ENCODE data around the gene KLHDC4.

The KLHDC4 gene

DNA sequence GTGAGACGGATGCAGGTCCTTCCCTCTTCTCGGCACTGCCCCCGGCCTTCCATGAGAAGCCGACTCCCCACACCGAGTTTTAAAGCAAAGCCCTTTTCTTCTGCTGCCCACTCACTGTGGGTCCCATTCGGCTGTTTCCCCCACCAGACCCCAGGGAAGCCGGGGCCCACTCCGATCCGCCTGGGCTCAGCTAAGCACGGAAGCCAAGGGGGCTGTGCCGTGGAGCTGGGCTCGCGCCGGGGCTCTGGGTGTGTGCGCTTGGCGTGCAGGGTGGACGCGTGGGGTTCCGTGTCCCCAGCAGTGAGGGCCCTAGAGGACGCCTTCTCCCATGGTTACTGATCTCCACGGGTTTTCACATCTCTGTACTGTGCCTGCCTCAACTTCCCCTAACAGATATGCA, 68.5 kb downstream of the KLHDC4 start:
- DNase-seq: no peak

GRCh38 chr16:87696726-87697125, 69.1 kb downstream of the KLHDC4 start:
- DNase-seq: no peak

DNA sequence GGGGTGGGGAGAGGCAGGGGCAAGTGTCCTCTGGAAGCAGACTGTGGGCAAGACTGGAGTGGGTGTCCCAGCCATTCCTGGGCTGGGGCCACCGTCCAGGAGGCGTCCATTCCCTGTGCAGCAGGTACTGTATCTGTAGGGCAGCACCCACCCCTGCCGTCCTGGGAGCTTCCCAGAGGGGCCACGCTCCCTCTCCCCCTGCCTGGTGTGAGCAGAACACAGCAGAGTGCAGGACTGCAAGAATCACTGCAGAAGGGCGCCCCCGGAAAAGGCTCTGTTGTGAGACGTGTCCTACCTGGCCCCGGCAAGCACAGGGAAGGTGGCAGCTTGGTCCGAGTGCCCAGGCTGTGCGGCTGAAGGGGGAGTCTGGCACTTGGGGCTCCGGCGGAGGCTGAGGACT, 70.3 kb downstream of the KLHDC4 start:
- DNase-seq: no peak

- DNase-seq: no peak
These were observed 71.2 kb downstream of the KLHDC4 start for GRCh38 chr16:87694441-87695125.

- DNase-seq: no peak
These were observed 72.0 kb downstream of the KLHDC4 start for GRCh38 chr16:87693827-87694226.

DNA sequence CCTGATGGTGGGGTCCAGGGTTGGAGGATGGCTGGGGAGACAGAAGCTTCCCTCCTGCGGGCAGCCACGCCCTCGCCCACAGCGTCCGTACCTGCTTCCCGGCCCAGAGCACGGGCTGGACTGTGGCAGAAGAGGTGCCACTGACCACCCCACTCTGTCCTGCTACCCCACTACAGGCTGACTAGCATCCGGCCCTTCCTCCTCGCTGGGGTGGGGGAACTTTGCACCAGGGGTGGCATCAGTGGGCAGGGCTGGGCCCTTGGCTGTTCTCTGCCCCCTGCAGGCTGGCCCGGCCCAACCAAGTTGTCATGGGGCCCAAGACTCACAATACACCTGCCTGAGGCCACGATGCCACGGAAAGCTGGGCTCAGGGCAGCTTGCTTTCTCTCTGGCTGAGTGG, 73.0 kb downstream of the KLHDC4 start:
- DNase-seq: peak; percentile 26

GRCh38 chr16:87692176-87692575, 73.6 kb downstream of the KLHDC4 start:
- no peak for DNase-seq

DNA sequence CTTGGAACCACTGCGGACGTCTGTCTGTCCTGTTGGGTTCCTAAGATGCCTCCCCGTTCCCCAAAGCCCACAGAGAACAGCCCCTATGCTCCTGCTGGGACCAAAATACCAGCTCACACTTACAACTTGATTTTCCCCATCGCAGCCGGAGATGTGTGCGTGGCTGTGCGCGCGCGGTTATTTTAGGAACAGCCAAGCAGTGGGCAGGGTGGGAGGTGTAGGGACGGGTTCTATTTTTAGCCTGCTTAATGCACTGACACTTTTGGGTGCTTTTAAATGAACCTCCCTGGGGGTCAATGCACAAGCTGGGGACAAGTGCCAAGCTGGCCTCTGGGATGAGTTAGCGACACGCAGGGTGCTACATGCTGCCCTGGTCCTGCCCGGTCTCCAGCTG, 74.1 kb downstream of the KLHDC4 start:
- DNase-seq: no peak

- peak; percentile 25 for DNase-seq
These were observed 74.7 kb downstream of the KLHDC4 start for GRCh38 chr16:87690911-87691685.

GRCh38 chr16:87689956-87690465, 75.8 kb downstream of the KLHDC4 start:
- no peak for DNase-seq

GRCh38 chr16:87688876-87689815, 76.6 kb downstream of the KLHDC4 start:
- DNase-seq: peak; percentile 15

GRCh38 chr16:87687998-87688529, 77.7 kb downstream of the KLHDC4 start:
- DNase-seq: no peak

DNA sequence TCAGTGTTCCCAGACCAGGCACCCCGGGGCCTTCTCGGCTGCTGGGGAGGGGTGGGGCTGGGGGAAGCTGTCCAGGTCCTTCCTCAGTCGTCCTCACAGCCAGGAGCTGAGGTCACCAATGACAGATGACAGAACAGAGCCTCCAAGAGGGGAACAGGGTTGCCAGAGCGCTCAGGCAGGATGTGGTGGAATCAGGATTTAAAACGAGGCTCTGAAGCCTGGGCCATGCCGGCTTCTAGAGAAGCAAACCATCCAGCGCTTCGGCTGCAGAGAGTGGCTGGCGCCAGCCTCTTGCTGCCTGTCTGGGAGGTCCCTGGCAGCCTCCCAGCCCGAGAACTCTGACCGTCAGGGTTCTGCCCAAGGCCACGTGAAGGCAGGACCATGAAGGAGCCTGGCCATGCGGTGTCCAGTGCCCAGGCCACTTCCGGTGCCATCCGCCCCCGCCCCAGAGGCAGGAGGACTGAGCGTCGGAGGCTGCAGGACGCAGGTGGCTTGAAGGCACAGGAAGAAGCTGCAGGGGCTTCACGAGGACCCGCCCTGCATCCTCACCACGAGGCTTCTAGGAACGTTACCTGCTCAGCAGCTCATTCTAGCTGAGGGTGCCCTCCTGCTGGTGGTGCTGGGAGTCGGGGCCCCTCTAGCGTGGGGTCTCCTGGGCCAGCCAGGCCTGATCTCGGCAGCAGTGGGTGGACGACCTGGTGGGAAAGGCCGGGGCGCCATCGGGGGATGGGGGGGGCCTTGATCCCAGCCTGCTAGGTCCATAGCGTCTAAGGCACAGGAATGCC, 78.5 kb downstream of the KLHDC4 start:
- peak; percentile 17 for DNase-seq

DNA sequence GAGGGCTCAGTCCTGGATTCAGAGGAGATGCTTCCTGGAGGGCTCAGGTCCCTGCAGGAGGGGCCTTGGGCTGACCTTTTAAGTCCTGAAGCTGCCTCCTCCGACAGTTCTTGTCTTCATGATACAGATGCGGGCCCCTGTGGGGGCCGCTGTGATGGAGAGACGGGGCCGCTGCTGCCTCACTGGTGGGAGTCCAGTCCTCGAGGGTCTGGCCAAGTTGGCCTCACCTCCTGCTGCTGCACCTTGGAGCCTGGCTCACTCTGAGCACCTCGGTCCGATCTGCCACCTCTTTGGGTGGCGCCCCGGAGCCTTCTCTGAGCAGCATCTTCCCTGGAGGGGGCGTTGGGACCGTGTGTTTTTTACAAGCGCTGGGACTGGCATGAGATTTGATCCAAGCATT, 79.1 kb downstream of the KLHDC4 start:
- no peak for DNase-seq

- DNase-seq: no peak
These were observed 80.0 kb downstream of the KLHDC4 start for GRCh38 chr16:87685766-87686165.

DNA sequence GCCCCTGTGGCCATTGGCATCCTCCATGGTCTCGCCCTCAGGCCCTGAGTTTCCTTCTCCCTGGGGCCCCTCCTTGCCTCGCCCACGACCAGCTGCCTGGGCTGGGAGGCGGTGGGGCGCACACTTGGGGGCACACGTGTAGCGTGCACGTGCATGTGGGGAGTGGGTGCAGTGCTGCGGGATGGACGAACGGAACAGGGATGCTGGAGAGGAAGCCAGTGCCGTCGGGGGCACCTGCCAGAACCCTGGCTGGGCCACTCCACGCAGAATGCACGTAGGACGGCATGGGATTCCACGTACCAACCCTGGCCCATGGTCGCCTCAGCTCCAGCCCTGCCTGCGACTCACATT, 80.4 kb downstream of the KLHDC4 start:
- DNase-seq: no peak

GRCh38 chr16:87684711-87685404, 80.9 kb downstream of the KLHDC4 start:
- DNase-seq: no peak

DNA sequence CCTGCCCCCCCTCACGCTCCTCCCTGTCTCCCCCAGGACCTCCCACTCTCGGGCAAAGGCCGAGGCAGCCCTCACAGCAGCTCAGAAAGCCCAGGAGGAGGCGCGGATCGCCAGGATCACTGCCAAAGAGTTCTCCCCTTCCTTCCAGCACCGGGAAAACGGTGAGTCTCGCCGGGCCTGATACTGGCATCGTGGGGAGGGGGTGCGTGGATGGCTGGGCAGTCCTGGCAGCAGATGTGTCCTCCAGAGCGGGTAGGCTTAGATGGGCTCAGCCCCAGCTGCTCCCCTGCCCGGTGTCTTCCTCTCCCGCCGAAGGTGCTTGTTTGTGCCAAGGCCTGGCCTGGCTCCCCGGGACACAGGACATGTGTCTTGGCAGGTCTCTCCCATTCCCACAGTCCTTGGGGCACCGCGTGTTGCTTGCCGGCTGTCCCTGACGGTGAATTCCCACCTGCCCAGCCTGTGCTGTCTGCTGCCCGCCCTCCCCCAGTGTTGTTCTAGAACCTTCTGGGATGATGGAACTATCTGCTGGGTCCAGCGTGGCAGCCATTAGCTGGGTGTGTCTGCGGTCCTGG, 81.6 kb downstream of the KLHDC4 start:
- DNase-seq: no peak

DNA sequence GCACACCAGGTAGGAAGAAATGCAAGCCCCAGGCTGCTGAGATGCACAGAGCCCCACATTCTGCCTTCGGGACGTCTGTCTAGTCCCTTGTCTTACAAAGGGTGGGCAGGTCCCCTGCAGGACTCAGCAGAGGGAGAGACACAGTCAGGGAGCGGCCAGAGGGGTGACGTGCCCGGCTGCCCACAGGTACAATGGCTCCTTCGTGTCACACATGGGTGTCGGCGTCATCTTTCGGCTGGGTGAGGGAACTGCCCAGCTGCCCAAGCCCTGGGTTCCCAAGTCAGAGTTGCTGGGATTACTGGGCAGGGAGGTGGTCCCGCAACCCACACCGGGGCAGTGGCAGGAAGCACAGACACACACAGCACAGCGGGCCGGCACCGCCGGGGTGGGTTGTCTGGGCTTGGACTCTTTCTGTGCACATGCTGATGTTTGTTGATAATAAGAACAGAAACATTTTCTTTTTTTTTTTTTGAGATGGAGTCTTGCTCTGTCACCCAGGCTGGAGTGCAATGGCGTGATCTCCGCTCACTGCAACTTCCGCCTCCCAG, 82.9 kb downstream of the KLHDC4 start:
- no peak for DNase-seq

GRCh38 chr16:87681981-87682570, 83.7 kb downstream of the KLHDC4 start:
- peak; percentile 44 for DNase-seq
